HL-60 (cell line): ENCODE data around the gene POLRMT.

Experiments used
- CTCF ChIP-seq: IDR thresholded peaks from one replicate; pipeline ENCODE4 v1.5.1; 2011; ENCODE audit warnings: low read length, control low read depth, inconsistent platforms; ENCODE audit not compliant: insufficient read depth
- POLR2AphosphoS5 ChIP-seq: IDR thresholded peaks from 2 replicates; pipeline ENCODE4 v1.6.1; 2012; ENCODE audit warnings: low read depth
- REST ChIP-seq: IDR thresholded peaks from 2 replicates; pipeline ENCODE4 v1.6.1; 2012; ENCODE audit warnings: low read depth; ENCODE audit not compliant: insufficient replicate concordance
- SPI1 ChIP-seq: IDR thresholded peaks from 2 replicates; pipeline ENCODE4 v1.6.1; 2012; ENCODE audit warnings: low read depth, mild to moderate bottlenecking, borderline replicate concordance

DNA sequence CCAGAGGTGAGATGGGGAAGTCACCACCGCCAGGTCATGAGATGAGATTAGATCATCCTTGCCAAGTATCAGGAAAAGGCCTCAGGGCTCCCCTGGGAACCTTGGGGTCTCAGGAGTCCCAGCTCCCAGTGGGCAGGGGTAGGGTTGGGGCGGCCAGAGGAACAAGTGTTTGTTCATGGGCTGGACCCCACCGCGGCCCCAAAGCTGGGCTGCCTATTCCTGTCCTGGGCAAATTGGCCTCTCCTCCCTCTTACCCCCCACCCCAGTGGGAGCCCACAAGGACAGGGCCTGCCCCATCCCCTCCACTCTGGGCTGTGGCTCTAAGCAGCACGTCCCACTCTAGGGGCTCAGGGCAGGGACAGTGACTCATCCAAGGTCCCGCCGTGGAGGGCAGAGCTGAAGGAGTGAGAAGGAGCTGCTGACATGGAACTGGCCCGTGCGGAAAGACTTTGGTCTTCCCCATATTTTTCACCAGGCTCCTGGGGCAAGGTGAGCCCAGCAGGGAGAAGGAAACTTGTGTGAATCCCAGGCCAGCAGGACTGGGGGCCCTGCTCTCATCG is 47.7 kb downstream of the POLRMT start:
- TF ChIP-seq CTCF (no peak), POLR2AphosphoS5 (no peak), SPI1 (no peak), REST (no peak)
